Cardiac fibroblast (primary cell): ENCODE data around the gene DYRK2.

Experiments used
- DNase-seq, 2 donors: peaks; one replicate each; pipeline versions ENCODE4 v3.0.0 to v3.0.0-alpha.2; 2010; ENCODE audit warnings: low read depth in 2 of 2
- H3K4me3 ChIP-seq, 2 donors: replicated peaks in 1 of 2; 1 replicate in 1 of 2; 2 replicates in 1 of 2; pipeline ENCODE4 v1.5.1; 2011; ENCODE audit warnings: low read depth in 2 of 2, low read length in 2 of 2, mild to moderate bottlenecking in 2 of 2, moderate library complexity in 1 of 2
- TF ChIP-seq, protein P1 (sequence below): IDR thresholded peaks from one replicate; pipeline ENCODE4 v1.5.1; 2011; ENCODE audit warnings: low read depth, mild to moderate bottlenecking, low read length, inconsistent platforms

The DYRK2 gene

GRCh38 chr12:67705394-67706370 lies 57.1 kb downstream of the DYRK2 start:
- no peak overlapping the region for H3K4me3 ChIP-seq
- peak; percentile 64 to 86 for DNase-seq
- TF ChIP-seq, protein P1, sequence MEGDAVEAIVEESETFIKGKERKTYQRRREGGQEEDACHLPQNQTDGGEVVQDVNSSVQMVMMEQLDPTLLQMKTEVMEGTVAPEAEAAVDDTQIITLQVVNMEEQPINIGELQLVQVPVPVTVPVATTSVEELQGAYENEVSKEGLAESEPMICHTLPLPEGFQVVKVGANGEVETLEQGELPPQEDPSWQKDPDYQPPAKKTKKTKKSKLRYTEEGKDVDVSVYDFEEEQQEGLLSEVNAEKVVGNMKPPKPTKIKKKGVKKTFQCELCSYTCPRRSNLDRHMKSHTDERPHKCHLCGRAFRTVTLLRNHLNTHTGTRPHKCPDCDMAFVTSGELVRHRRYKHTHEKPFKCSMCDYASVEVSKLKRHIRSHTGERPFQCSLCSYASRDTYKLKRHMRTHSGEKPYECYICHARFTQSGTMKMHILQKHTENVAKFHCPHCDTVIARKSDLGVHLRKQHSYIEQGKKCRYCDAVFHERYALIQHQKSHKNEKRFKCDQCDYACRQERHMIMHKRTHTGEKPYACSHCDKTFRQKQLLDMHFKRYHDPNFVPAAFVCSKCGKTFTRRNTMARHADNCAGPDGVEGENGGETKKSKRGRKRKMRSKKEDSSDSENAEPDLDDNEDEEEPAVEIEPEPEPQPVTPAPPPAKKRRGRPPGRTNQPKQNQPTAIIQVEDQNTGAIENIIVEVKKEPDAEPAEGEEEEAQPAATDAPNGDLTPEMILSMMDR, result no peak

DNA sequence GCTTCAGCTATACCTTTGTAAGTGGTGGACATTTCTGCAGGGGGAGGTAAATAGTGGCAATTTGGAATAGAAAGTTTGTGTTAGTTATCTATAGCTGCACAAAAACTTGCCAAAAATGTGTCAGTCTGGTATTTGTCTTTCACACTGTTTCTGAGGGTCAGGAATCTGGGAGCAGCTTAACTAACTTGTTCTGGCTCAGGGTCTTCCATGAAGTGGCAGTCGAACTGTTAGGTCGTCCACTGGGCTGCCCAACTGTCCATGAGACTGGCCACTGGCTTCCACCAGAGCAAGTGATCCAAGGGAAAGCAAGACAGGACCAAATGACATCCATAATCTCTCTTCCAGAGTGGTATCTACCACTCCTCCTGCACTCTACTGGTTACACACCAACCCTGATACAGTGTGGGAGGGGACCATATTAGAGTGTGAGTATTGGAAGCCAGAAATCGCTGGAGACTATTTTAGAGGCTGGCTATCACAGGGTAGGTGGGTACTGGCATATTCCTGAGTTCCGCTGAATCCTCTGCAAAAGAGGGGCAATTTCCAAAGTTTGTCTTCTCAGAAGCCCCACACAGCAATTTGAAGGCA lies 60.9 kb downstream of the DYRK2 start:
- H3K4me3 ChIP-seq, result no peak overlapping the region
- peak in 1 of 2 donors; percentile 21 for DNase-seq
- TF ChIP-seq, protein P1, result no peak

DNA sequence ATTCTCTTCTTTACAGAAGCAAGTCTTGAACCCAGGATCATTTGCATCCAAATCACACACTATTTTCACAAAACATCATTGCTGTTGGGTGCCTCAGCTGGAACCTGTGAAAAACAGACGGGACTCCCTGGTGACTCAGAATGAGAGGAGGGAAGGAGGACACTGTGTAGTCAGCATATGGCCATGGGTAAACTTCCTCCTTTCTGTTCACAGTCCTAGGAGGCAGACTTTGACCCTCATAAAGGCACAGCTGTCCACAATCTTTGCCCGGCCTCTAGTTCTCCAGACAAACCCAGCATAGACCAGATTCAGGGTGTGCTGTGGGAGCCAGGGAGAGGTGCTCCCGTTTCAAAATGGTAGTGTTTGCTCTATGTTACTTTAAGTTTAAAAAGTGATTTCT lies 62.0 kb downstream of the DYRK2 start:
- peak in 1 of 2 donors; percentile 57 for DNase-seq
- TF ChIP-seq, protein P1, result no peak
- H3K4me3 ChIP-seq, result no peak overlapping the region

- no peak for DNase-seq
- H3K4me3 ChIP-seq, result no peak overlapping the region
- TF ChIP-seq, protein P1, result no peak
Observed at GRCh38 chr12:67712011-67712410, 63.5 kb downstream of the DYRK2 start.

DNA sequence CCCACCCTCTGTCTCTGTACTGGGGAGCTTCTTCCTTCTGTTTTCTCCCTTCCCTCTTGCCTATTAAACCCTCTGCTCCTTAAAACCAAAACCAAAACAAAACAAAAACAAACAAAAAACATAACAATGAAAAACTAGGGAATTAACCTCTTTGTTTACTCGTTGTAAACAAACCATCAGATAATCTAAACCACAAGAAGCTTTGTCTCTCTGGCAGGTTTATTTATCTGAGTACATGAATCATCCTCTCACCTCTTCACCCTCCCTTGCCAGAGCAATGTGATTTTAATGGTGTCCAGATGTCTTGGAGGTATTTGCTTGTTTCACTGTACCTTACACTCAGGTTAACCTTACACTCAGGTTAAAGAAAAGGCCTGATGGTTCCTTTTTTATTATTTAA lies 66.1 kb downstream of the DYRK2 start:
- TF ChIP-seq, protein P1, result no peak
- no peak for DNase-seq
- no peak overlapping the region for H3K4me3 ChIP-seq
